HepG2 (cell line): ENCODE data around the gene LRR1. TPM values are rescaled to one million over a fixed set of nuclear protein-coding genes. Genes with fewer than 3 reads are reported as not detected.

Experiments
- AFF4 ChIP-seq: sonication (generic); formaldehyde crosslinking; IDR thresholded peaks from 2 replicates; pipeline ENCODE4 v1.4.0; 2020; ENCODE audit warnings: missing genetic modification reagents
- CEBPZ ChIP-seq: IDR thresholded peaks from 2 replicates; pipeline ENCODE4 v1.6.1; 2012; ENCODE audit warnings: low read length, improper control_type of control experiment
- DNMT1 ChIP-seq: sonication (generic); formaldehyde crosslinking; IDR thresholded peaks from 2 replicates; pipeline ENCODE4 v1.5.1; 2020; ENCODE audit warnings: mild to moderate bottlenecking, missing genetic modification reagents
- FOXA3 ChIP-seq: IDR thresholded peaks from 2 replicates; pipeline ENCODE4 v1.6.1; 2016; ENCODE audit warnings: missing genetic modification reagents, missing compliant biosample characterization
- KAT8 ChIP-seq: IDR thresholded peaks from 2 replicates; pipeline ENCODE4 v1.6.1; 2016; ENCODE audit warnings: missing genetic modification reagents, missing compliant biosample characterization
- SNAPC4 ChIP-seq: sonication (generic); formaldehyde crosslinking; IDR thresholded peaks from 2 replicates; pipeline ENCODE4 v1.4.0; 2020; ENCODE audit warnings: mild to moderate bottlenecking, missing genetic modification reagents
- SNRNP70 ChIP-seq: fragments of 200-400 bp; formaldehyde crosslinking; IDR thresholded peaks from 2 replicates; pipeline ENCODE4 v1.6.1; 2017; ENCODE audit warnings: mild to moderate bottlenecking, low read depth, low read length, moderate library complexity
- STAT5B ChIP-seq: sonication (generic); formaldehyde crosslinking; IDR thresholded peaks from 2 replicates; pipeline ENCODE4 v1.4.0; 2020; ENCODE audit warnings: missing genetic modification reagents
- SYNCRIP ChIP-seq: fragments of 200-400 bp; formaldehyde crosslinking; IDR thresholded peaks from 2 replicates; pipeline ENCODE4 v1.6.1; 2018; ENCODE audit warnings: mild to moderate bottlenecking, low read depth, low read length; ENCODE audit not compliant: insufficient read depth
- TEAD2 ChIP-seq: sonication (generic); formaldehyde crosslinking; IDR thresholded peaks from 2 replicates; pipeline ENCODE4 v1.9.0; 2021; ENCODE audit warnings: missing genetic modification reagents
- ZNF235 ChIP-seq: sonication (generic); formaldehyde crosslinking; IDR thresholded peaks from 2 replicates; pipeline ENCODE4 v1.8.1; 2023; ENCODE audit warnings: mild to moderate bottlenecking, missing genetic modification reagents, borderline replicate concordance
- polyA plus RNA-seq, 8 experiments: library from polyadenylated mRNA; depleted of rRNA in 3 of 8; stranded (reverse) in 7 of 8; unstranded in 1 of 8; fragments of >200 nt; fragmentation: Illumina TruSeq in 4 of 8; extraction: Trizol in 4 of 8; gene quantifications; 2 replicates each; pipeline versions ENCODE4 v1.2.1 to v1.2.3, GENCODE V29; 2011 to 2016; ENCODE audit warnings: low read depth in 4 of 8, missing spikeins in 1 of 8, mixed read lengths in 1 of 8; ENCODE audit not compliant: insufficient read depth in 1 of 8
- total RNA-seq, 5 experiments: library from RNA; depleted of rRNA; stranded (reverse); fragments of >200 nt; fragmentation: Illumina TruSeq; extraction: Trizol; gene quantifications; 2 replicates each; pipeline ENCODE4 v1.2.3, GENCODE V29; 2016; ENCODE audit warnings: low read depth in 1 of 5

LRR1 gene
- total and polyA plus RNA-seq, 2 of the 13 experiments (the other 11 are each of a cell fraction or from before 2014, with no cell fraction given) = 7.0 to 36.2 TPM

GRCh38 chr14:49598485-49599300, at the start of gene LRR1 (continued):
- TF ChIP-seq SNAPC4 (CRISPR knock-in tag) (no peak; the same call in 1 of the 2 replicates), CEBPZ (no peak), AFF4 (CRISPR knock-in tag) (peak; percentile 33), ZNF235 (no peak), FOXA3 (CRISPR knock-in tag) (no peak), STAT5B (no peak), KAT8 (CRISPR knock-in tag) (peak; percentile 88), SYNCRIP (no peak), DNMT1 (CRISPR knock-in tag) (no peak), SNRNP70 (no peak), TEAD2 (no peak)
